HepG2 (cell line): Measurements from ENCODE around the gene GGT7. TPM values are rescaled to one million over a fixed set of nuclear protein-coding genes. Genes with fewer than 3 reads are reported as not detected.

Experiments
- BRD4 ChIP-seq: sonication (generic); formaldehyde crosslinking; IDR thresholded peaks from 2 replicates; pipeline ENCODE4 v1.4.0; 2020; ENCODE audit warnings: missing genetic modification reagents
- FOSL2 ChIP-seq: sonication (generic); formaldehyde crosslinking; IDR thresholded peaks from 2 replicates; pipeline ENCODE4 v1.4.0; 2020; ENCODE audit warnings: missing genetic modification reagents
- HHEX ChIP-seq: IDR thresholded peaks from 2 replicates; pipeline ENCODE4 v1.6.1; 2016; ENCODE audit warnings: control low read depth
- KIAA2018 ChIP-seq: sonication (generic); formaldehyde crosslinking; IDR thresholded peaks from 2 replicates; pipeline ENCODE4 v1.5.0; 2020; ENCODE audit warnings: mild to moderate bottlenecking, missing genetic modification reagents, borderline replicate concordance
- MEF2D ChIP-seq: sonication (generic); formaldehyde crosslinking; IDR thresholded peaks from 2 replicates; pipeline ENCODE4 v1.5.1; 2020; ENCODE audit warnings: mild to moderate bottlenecking, missing genetic modification reagents
- SOX13 ChIP-seq, 3 experiments: fragments of 450-650 bp in 1 of 3; sonication (generic) in 1 of 3; formaldehyde crosslinking in 1 of 3; IDR thresholded peaks in 2 of 3; conservative IDR thresholded peaks in 1 of 3; 2 replicates each; pipeline versions ENCODE4 v1.5.0 to v1.6.1; 2016 to 2020; ENCODE audit warnings: antibody characterized with exemption in 1 of 3, mild to moderate bottlenecking in 1 of 3, missing compliant biosample characterization in 1 of 3, missing genetic modification reagents in 1 of 3, moderate library complexity in 1 of 3
- SRSF1 ChIP-seq: fragments of 200-400 bp; formaldehyde crosslinking; optimal IDR thresholded peaks from 2 replicates; pipeline ENCODE3; 2017; ENCODE audit warnings: mild to moderate bottlenecking, low read depth, low read length, moderate library complexity
- TMF1 ChIP-seq: sonication (generic); formaldehyde crosslinking; IDR thresholded peaks from 2 replicates; pipeline ENCODE4 v1.8.1; 2022; ENCODE audit warnings: low read depth, missing genetic modification reagents
- TRIM22 ChIP-seq: fragments of 450-650 bp; IDR thresholded peaks from 2 replicates; pipeline ENCODE4 v1.6.1; 2017
- ZBTB37 ChIP-seq: sonication (generic); formaldehyde crosslinking; IDR thresholded peaks from 2 replicates; pipeline ENCODE4 v1.4.0; 2020; ENCODE audit warnings: mild to moderate bottlenecking, missing genetic modification reagents
- ZNF160 ChIP-seq: sonication (generic); formaldehyde crosslinking; IDR thresholded peaks from 2 replicates; pipeline ENCODE4 v1.8.0; 2022; ENCODE audit warnings: mild to moderate bottlenecking, inconsistent platforms, missing genetic modification reagents
- ZNF264 ChIP-seq: sonication (generic); formaldehyde crosslinking; IDR thresholded peaks from 2 replicates; pipeline ENCODE4 v1.4.0; 2020; ENCODE audit warnings: missing genetic modification reagents
- ZNF276 ChIP-seq: sonication (generic); formaldehyde crosslinking; IDR thresholded peaks from 2 replicates; pipeline ENCODE4 v1.4.0; 2020; ENCODE audit warnings: mild to moderate bottlenecking, low read depth, missing genetic modification reagents
- ZNF432 ChIP-seq: sonication (generic); formaldehyde crosslinking; IDR thresholded peaks from 2 replicates; pipeline ENCODE4 v1.5.0; 2020; ENCODE audit warnings: missing genetic modification reagents, mild to moderate bottlenecking, borderline replicate concordance
- ZNF615 ChIP-seq: sonication (generic); formaldehyde crosslinking; IDR thresholded peaks from 2 replicates; pipeline ENCODE4 v1.5.0; 2020; ENCODE audit warnings: mild to moderate bottlenecking, missing genetic modification reagents, borderline replicate concordance
- ZNF841 ChIP-seq: sonication (generic); formaldehyde crosslinking; IDR thresholded peaks from 2 replicates; pipeline ENCODE4 v1.8.1; 2023; ENCODE audit warnings: missing genetic modification reagents, borderline replicate concordance
- polyA plus RNA-seq, 8 experiments: library from polyadenylated mRNA; depleted of rRNA in 3 of 8; stranded (reverse) in 7 of 8; unstranded in 1 of 8; fragments of >200 nt; fragmentation: Illumina TruSeq in 4 of 8; extraction: Trizol in 4 of 8; gene quantifications; 2 replicates each; pipeline versions ENCODE4 v1.2.1 to v1.2.3, GENCODE V29; 2011 to 2016; ENCODE audit warnings: low read depth in 4 of 8, missing spikeins in 1 of 8, mixed read lengths in 1 of 8; ENCODE audit not compliant: insufficient read depth in 1 of 8
- total RNA-seq, 5 experiments: library from RNA; depleted of rRNA; stranded (reverse); fragments of >200 nt; fragmentation: Illumina TruSeq; extraction: Trizol; gene quantifications; 2 replicates each; pipeline ENCODE4 v1.2.3, GENCODE V29; 2016; ENCODE audit warnings: low read depth in 1 of 5

Gene GGT7
- total and polyA plus RNA-seq, 2 of the 13 experiments (the other 11 are each of a cell fraction or from before 2014, with no cell fraction given) = 6.6 to 23.0 TPM

GRCh38 chr20:34872622-34873224 is at the start of gene GGT7 (continued):
- TF ChIP-seq TMF1 (CRISPR knock-in tag) (peak; percentile 64; the same call in 1 of the 2 replicates), HHEX (CRISPR knock-in tag) (no peak), ZNF615 (CRISPR knock-in tag) (no peak), ZNF432 (CRISPR knock-in tag) (peak; percentile 87), SRSF1 (peak; percentile 85), ZNF160 (CRISPR knock-in tag) (peak; percentile 40; the same call in 1 of the 2 replicates), ZNF276 (CRISPR knock-in tag) (no peak), MEF2D (CRISPR knock-in tag) (peak; percentile 39; the same call in 1 of the 2 replicates), BRD4 (CRISPR knock-in tag) (no peak), ZNF264 (CRISPR knock-in tag) (no peak), SOX13 (IDR thresholded peaks at IDR 0.05) (peak; percentile 7; the same call in 1 of the 2 replicates), SOX13 (CRISPR knock-in tag; conservative IDR thresholded peaks at IDR 0.05 in 1 of 2, IDR thresholded peaks at IDR 0.05 in 1 of 2) (peak in 1 of 2 experiments; percentile 75; a peak in 2 of 4 replicates), ZNF841 (no peak), ZBTB37 (CRISPR knock-in tag) (no peak), FOSL2 (CRISPR knock-in tag) (peak; percentile 70), TRIM22 (no peak), KIAA2018 (no peak; the same call in 1 of the 2 replicates)
